Ovary (tissue), 9 donors: ENCODE data around the gene CFAP68. TPM values are rescaled to one million over a fixed set of nuclear protein-coding genes. Genes with fewer than 3 reads are reported as not detected.

Experiments used
- DNase-seq, 5 donors: peaks; one replicate each; pipeline ENCODE4 v3.0.0-alpha.2; 2019 to 2020
- H3K27ac ChIP-seq, 2 donors: fragments of 200-600 bp; one replicate each; pipeline versions ENCODE4 v1.5.1 to v1.8.0; 2019 to 2022
- H3K27me3 ChIP-seq: fragments of 200-600 bp; one replicate; pipeline ENCODE4 v1.8.0; 2022
- H3K36me3 ChIP-seq: fragments of 200-600 bp; sonication (generic); one replicate; pipeline ENCODE4 v1.5.1; 2019
- H3K4me1 ChIP-seq: one replicate; pipeline ENCODE4 v1.8.1; 2013; ENCODE audit warnings: mild to moderate bottlenecking, moderate library complexity; ENCODE audit not compliant: insufficient read depth
- H3K4me3 ChIP-seq: fragments of 200-600 bp; sonication (generic); one replicate; pipeline ENCODE4 v1.5.1; 2017
- H3K9me3 ChIP-seq, 2 donors: fragments of 200-600 bp in 1 of 2; sonication (generic) in 1 of 2; one replicate each; pipeline versions ENCODE4 v1.5.1 to v1.8.1; 2013 to 2019; ENCODE audit warnings: mild to moderate bottlenecking in 1 of 2, moderate library complexity in 1 of 2
- CTCF ChIP-seq, 3 donors: fragments of 450-650 bp in 2 of 3; fragments of 200-600 bp in 1 of 3; IDR thresholded peaks; one replicate each; pipeline versions ENCODE4 v1.5.1 to v1.8.0; 2016 to 2022; ENCODE audit warnings: antibody characterized with exemption in 3 of 3, mild to moderate bottlenecking in 1 of 3
- EP300 ChIP-seq: sonication (generic); formaldehyde crosslinking; IDR thresholded peaks from one replicate; pipeline ENCODE4 v1.6.1; 2017; ENCODE audit warnings: antibody characterized with exemption
- POLR2A ChIP-seq: fragments of 450-650 bp; IDR thresholded peaks from one replicate; pipeline ENCODE4 v1.6.1; 2017; ENCODE audit warnings: antibody characterized with exemption, mild to moderate bottlenecking, moderate library complexity
- WGBS, 3 donors: extraction: QIAGEN DNeasy Blood & Tissue Kit in 1 of 3; methylation state at CpG; one replicate each; pipeline versions ENCODE4 v1.1.5 to v1.1.7; 2013 to 2017; 5-methylcytosine and 5-hydroxymethylcytosine counted together
- intact Hi-C, 4 donors: fragments of 100-400 bp; cut with DNase I; formaldehyde crosslinking; loops; one replicate each; pipeline versions ENCODE4 v1.11.0 to v1.15.1; 2022 to 2023
- polyA plus RNA-seq, 2 donors: library from polyadenylated mRNA; stranded (reverse); fragments of 200-250 nt in 1 of 2; fragments of 350-450 nt in 1 of 2; fragmentation: Illumina TruSeq in 1 of 2; extraction: RNeasy Lipid Tissue Mini Kit (QIAGEN cat#74804) in 1 of 2; gene quantifications; one replicate each; pipeline ENCODE4 v1.2.3, GENCODE V29; 2013 to 2014
- total RNA-seq, 7 donors: library from RNA; depleted of rRNA in 2 of 7; stranded (reverse); fragments of >200 nt in 2 of 7; fragmentation: NEBNext Ultra II Directional in 3 of 7; extraction: Animal tissue kit (Norgen Biotek cat#: 25700) in 3 of 7; gene quantifications; one replicate each; pipeline versions ENCODE4 v1.1.0 to v1.2.4, GENCODE V29; 2016 to 2023
- donor health status: DM: no; HTN: no; CAD: no; lungs with moderate emphysema.
- donor health status: DM: no; HTN: no; CAD: no.
- donor health status: Bipolar disorder and iron deficiency.
- donor health status: DM: yes; HTN: yes; CAD: no.
- donor health status: DM: no; HTN: no; CAD: no.
- donor health status: DM: yes; HTN: yes; CAD: no.

CFAP68 gene
- total and polyA plus RNA-seq, 9 donors = 11.6 to 70.1 (median 28.3) TPM

GRCh38 chr11:111922803-111923202 lies 43.5 kb downstream of the CFAP68 start:
- Histone ChIP-seq H3K4me3 (no peak overlapping the region), H3K4me1 (peaks cover 13% of the 10 kb centered on the region), H3K27ac (peak overlapping the region; percentile 68 to 85), H3K9me3 (no peaks in the 10 kb centered on the region), H3K27me3 (no peaks in the 10 kb centered on the region), H3K36me3 (no peaks in the 10 kb centered on the region)
- intact Hi-C loops = loop anchor here in 1 of 4 donors (5.0 kb wide), 1 partner anchor 41 kb away; no protein-coding TSS in a partner anchor
- DNase-seq = peak in 3 of 5 donors; percentile 53 to 84 (median 67)
- no peak for TF ChIP-seq EP300
- peak in 1 of 3 donors; percentile 28 for TF ChIP-seq CTCF (IDR thresholded peaks at IDR 0.05)
- WGBS, 3 donors = 1 to 9% (median 3%) methylated on average over 2 of the region's 2 CpGs

DNA sequence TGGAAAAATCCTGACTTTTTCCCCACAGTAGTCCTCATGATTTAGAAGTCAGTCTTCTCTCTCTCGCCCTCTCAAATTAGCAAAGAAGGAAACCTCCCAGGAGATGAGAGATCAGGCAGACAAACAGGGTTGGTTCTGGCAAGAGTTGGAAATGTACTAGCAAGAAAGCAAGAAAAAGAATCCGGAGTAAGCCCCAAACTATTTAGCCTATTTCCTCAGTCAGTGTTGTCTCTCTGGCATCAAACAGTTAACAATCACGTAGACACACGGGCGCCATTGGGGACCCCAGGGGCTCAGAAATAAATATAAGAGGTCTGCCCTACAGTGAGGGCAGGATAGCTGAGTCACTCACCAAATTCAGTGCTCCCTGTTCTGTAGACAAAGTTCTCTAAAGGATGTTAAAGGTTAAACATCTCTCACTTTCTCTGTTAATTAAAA lies 44.0 kb downstream of the CFAP68 start:
- H3K36me3 ChIP-seq = no peaks in the 10 kb centered on the region
- H3K27me3 ChIP-seq = no peaks in the 10 kb centered on the region
- TF ChIP-seq CTCF (IDR thresholded peaks at IDR 0.05) (no peak), EP300 (no peak), POLR2A (no peak)
- WGBS, 3 donors = 9 to 14% (median 12%) methylated on average over 5 of the region's 5 CpGs
- intact Hi-C loops = loop anchor here in 1 of 4 donors (5.0 kb wide), 1 partner anchor 41 kb away; no protein-coding TSS in a partner anchor
- peaks cover 13% of the 10 kb centered on the region for H3K4me1 ChIP-seq
- H3K9me3 ChIP-seq = no peaks in the 10 kb centered on the region
- H3K4me3 ChIP-seq = no peak overlapping the region
- no peak for DNase-seq
- peak overlapping the region; percentile 68 to 85 for H3K27ac ChIP-seq

DNA sequence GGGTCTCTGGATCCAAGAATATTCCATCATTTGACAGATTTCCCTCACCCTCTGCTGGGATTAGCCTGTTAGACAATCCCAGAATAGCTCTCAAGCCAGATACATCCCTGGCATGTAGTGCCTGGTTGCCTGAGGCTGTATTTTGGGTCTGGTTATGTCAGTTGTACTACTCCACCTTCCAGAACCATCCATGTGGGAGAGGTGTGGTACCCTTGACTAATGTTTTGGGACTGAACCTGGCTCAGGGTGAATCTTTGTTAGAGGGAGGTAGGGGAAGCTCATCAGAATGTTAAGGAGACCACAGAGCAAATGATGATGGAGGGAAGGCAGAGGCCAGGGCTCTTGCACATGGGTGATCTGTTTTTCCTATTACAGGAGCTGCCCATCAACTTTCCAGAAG lies 44.6 kb downstream of the CFAP68 start:
- no peak for DNase-seq
- Histone ChIP-seq H3K4me1 (peaks cover 10% of the 10 kb centered on the region), H3K4me3 (no peak overlapping the region), H3K36me3 (no peaks in the 10 kb centered on the region), H3K9me3 (no peaks in the 10 kb centered on the region), H3K27ac (peak overlapping the region; percentile 68 to 85), H3K27me3 (no peaks in the 10 kb centered on the region)
- intact Hi-C loops = loop anchor here in 1 of 4 donors (5.0 kb wide), 1 partner anchor 42 kb away; no protein-coding TSS in a partner anchor
- TF ChIP-seq CTCF (IDR thresholded peaks at IDR 0.05) = no peak
- no peak for TF ChIP-seq POLR2A
- TF ChIP-seq EP300 = no peak

- Histone ChIP-seq H3K9me3 (no peaks in the 10 kb centered on the region), H3K27ac (no peak overlapping the region), H3K36me3 (no peaks in the 10 kb centered on the region), H3K4me3 (no peak overlapping the region), H3K4me1 (peaks cover 10% of the 10 kb centered on the region), H3K27me3 (no peaks in the 10 kb centered on the region)
- peak in 1 of 5 donors; percentile 58 for DNase-seq
- WGBS, 3 donors = 90 to 93% (median 91%) methylated on average over 16 of the region's 16 CpGs
- TF ChIP-seq POLR2A (no peak), EP300 (no peak), CTCF (IDR thresholded peaks at IDR 0.05) (no peak)
- intact Hi-C loops = loop anchor here in 3 of 4 donors (2.0 to 5.0 kb wide), 2 partner anchors 13 to 49 kb away; partner anchors contain the start of genes CFAP68 (in 2 of the 3), FDXACB1 (in 2 of the 3) and HSPB2 (in 1 of the 3)
These were observed 46.6 kb downstream of the CFAP68 start for GRCh38 chr11:111925953-111926352.
